Epithelial cell of esophagus (primary cell): ENCODE data around the gene CD22.

Source experiments
- DNase-seq: peaks from one replicate; pipeline ENCODE4 v3.0.0; 2010; ENCODE audit warnings: low read depth
- H3K4me3 ChIP-seq: 2 replicates; pipeline ENCODE4 v1.5.1; 2011; ENCODE audit warnings: mild to moderate bottlenecking, low read length, control low read depth
- CTCF ChIP-seq: IDR thresholded peaks from 2 replicates; pipeline ENCODE4 v1.5.1; 2011; ENCODE audit warnings: low read depth, mild to moderate bottlenecking, low read length, control low read depth, inconsistent platforms; ENCODE audit not compliant: insufficient read depth; ENCODE audit errors: missing control alignments

Gene CD22

GRCh38 chr19:35292421-35293362 is 36.3 kb upstream of the CD22 start:
- no peak overlapping the region for H3K4me3 ChIP-seq
- no peak for DNase-seq
- TF ChIP-seq CTCF, result no peak

- TF ChIP-seq CTCF, result no peak
- no peak for DNase-seq
- H3K4me3 ChIP-seq, result no peak overlapping the region
Observed at GRCh38 chr19:35293363-35293739, 35.6 kb upstream of the CD22 start.

GRCh38 chr19:35293808-35294207 is 35.2 kb upstream of the CD22 start:
- TF ChIP-seq CTCF, result no peak
- H3K4me3 ChIP-seq, result no peak overlapping the region
- DNase-seq, result no peak

GRCh38 chr19:35294328-35294727 is 34.7 kb upstream of the CD22 start:
- H3K4me3 ChIP-seq, result no peak overlapping the region
- no peak for TF ChIP-seq CTCF
- no peak for DNase-seq

GRCh38 chr19:35294859-35295791 is 33.9 kb upstream of the CD22 start:
- DNase-seq, result no peak
- H3K4me3 ChIP-seq, result no peak overlapping the region
- TF ChIP-seq CTCF, result no peak

- H3K4me3 ChIP-seq, result no peak overlapping the region
- no peak for DNase-seq
- no peak for TF ChIP-seq CTCF
Observed at GRCh38 chr19:35295792-35296462, 33.1 kb upstream of the CD22 start.
